ENCODE data around the gene TUSC2.

DNA sequence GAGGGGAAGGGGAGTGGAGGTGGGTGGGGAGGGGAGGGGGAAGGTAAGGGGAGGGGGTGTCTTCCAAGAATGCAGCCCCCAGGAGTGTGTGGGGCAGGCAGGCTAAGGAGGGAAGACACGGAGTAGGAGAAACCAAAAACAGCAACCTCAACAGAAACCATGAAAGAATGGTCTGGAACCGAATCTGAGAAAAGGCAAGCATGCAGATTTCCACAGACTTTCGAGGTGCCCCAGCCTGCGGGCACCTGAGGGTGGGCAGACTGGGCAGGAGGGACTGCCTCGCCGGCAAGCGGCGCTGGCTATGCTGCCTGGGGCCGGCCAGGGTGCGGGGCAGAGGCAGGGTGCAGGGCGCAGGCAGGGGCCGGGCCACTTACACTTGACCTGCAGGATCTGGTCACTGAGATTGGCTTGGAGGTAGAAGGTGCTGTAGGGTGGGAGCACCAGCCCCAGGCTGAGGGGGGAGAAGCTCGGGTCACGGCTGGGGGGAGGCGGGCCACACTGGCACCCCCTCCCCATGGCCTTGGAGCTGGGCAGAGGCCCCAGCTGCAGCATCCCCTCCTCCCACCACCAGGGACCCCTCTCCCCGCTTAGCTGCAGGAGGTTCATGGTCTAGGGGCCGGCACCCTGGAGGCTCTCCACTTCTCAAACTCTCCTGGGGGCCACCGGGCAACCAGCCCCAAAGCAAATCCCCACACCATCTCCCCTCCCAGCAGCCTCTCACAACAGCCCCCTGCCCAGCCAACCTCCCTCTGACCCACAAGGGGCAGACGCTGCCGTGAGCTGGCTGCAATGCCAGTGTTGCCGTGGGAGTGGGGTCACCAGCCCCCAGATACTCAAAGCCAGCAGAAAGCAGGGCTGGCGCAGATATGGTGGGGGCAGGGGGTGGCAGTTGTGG, 46.6 kb upstream of the TUSC2 start:
- TF ChIP-seq CTCF (IDR thresholded peaks at IDR 0.05) (no peak), POLR2A (IDR thresholded peaks at IDR 0.05) (no peak)

Data from esophagus squamous epithelium (tissue), 4 donors.